Measurements from ENCODE around the gene ZNF598. TPM values are rescaled to one million over a fixed set of nuclear protein-coding genes. Genes with fewer than 3 reads are reported as not detected.

Gene ZNF598
- total and polyA plus RNA-seq, 7 experiments from 2014 or later = 1.9 to 63.2 (median 46.0) TPM

DNA sequence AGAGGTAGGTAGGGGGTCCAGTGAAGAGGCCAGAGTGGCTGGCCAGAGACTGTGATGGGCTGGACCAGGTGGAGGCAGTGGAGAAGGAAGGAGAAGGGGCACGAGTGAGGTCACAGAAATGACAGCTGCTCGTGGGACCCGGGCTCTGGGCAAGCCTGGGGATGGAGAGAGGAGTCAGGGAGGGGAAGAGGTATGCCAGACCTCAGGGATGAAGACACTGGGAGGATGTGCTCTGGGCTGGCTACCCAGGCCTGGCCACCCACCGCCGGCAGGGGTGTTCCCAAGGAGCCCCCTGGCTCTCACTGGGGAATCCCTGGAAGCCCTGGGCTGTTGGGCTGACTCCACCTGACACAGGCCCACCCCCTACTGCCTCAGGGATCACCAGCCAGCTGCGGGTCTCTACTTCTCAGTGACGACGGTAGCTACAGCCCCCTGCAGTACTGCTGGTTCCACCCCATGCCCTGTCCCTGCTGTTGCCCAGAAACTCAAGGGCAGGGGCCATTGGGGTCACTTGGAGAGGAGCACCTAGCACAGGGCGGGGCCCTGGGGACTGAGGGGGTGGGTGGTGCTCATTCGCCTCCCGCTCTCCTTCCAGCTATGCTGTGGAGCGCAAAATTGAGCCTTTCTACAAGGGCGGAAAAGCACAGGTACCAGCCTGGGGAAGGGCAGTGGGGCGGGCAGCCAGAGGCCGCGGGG, 36.0 kb downstream of the ZNF598 start:
- Histone ChIP-seq H3K9me3 (ENCODE audit: control insufficient read depth in 2 of 3, low read length in 3 of 3) (no peaks in the 10 kb centered on the region), H3K4me1 (ENCODE audit: control insufficient read depth in 2 of 2, insufficient read depth in 2 of 2, low read length in 2 of 2) (peaks cover 7 to 18% of the 10 kb centered on the region in 2 donors), H3K27ac (ENCODE audit: low read depth, low read length) (no peak overlapping the region), H3K36me3 (ENCODE audit: control insufficient read depth in 2 of 3, insufficient read depth in 3 of 3, low read length in 3 of 3) (peaks cover 0 to 53% (median 0%) of the 10 kb centered on the region in 3 experiments), H3K27me3 (ENCODE audit: control insufficient read depth in 2 of 2, insufficient read depth in 2 of 2, low read length in 2 of 2) (no peaks in the 10 kb centered on the region), H3K4me3 (ENCODE audit: low read length) (no peak overlapping the region)
- DNase-seq (no peak), ATAC-seq (no peak)
- intact Hi-C loops (cut with micrococcal nuclease) = loop anchor here in 1 of 2 donors (5.0 kb wide), 1 partner anchor 249 kb away; the partner anchor contains the start of gene E4F1
- ChIA-PET CTCF (no interaction called here), POLR2A (interaction anchor here (1.6 kb wide), 1 partner anchor 9 kb away, joined by 6 read pairs; the partner anchor contains the start of gene RPS2)
- Mint-ChIP-seq H3K9me3 (peaks cover 0 to 3% (median 0%) of the 10 kb centered on the region in 11 donors), H3K27ac (no peak overlapping the region), H3K4me3 (peak overlapping the region in 6 of 10 donors; percentile 13 to 95 (median 63)), H3K27me3 (peaks cover 0 to 4% (median 0%) of the 10 kb centered on the region in 5 donors), H3K4me1 (peaks cover 16 to 27% (median 20%) of the 10 kb centered on the region in 7 donors), H3K36me3 (peaks cover 0 to 22% (median 7%) of the 10 kb centered on the region in 5 donors)

DNA sequence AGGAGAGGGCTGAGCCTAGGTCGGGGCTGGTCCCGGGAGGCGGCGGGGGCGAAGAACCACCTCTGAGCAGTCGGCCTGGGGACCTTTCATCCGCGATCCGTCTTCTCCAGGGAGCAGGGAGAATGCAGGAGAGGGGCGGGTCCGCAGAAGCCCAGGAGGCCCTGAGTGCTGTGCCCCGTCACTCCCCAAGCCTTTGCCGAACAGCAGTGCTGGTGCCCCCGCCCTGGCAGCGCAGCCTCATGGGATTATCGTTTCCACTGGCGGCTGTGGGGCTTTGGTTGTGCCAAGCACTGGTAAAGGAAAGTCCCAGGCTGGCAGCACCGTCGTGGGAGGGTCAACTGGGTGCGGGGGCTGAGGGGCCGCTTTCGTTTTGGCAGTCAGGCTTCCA, 37.1 kb downstream of the ZNF598 start:
- POLR2A ChIA-PET = interaction anchor here (1.0 to 3.7 kb wide), 11 partner anchors 10 to 190 kb away, joined by 3 to 38 read pairs (median 8); partner anchors contain the start of genes GFER, NDUFB10, NOXO1 and NUBP2
- H3K4me3 Mint-ChIP-seq = peak overlapping the region; percentile 87 to 98 (median 95)
- Histone ChIP-seq H3K27me3 (ENCODE audit: control insufficient read depth in 2 of 2, insufficient read depth in 2 of 2, low read length in 2 of 2) (no peaks in the 10 kb centered on the region), H3K4me1 (ENCODE audit: control insufficient read depth in 2 of 2, insufficient read depth in 2 of 2, low read length in 2 of 2) (peaks cover 7 to 18% of the 10 kb centered on the region in 2 donors), H3K36me3 (ENCODE audit: control insufficient read depth in 2 of 3, insufficient read depth in 3 of 3, low read length in 3 of 3) (peaks cover 0 to 42% (median 0%) of the 10 kb centered on the region in 3 experiments), H3K9me3 (ENCODE audit: control insufficient read depth in 2 of 3, low read length in 3 of 3) (no peaks in the 10 kb centered on the region), H3K4me3 (ENCODE audit: low read length) (peak overlapping the region; percentile 81), H3K27ac (ENCODE audit: low read depth, low read length) (peak overlapping the region; percentile 89)
- ATAC-seq (no peak), DNase-seq (no peak)
- peaks cover 0 to 20% (median 7%) of the 10 kb centered on the region in 5 donors for H3K36me3 Mint-ChIP-seq
- peaks cover 0 to 4% (median 0%) of the 10 kb centered on the region in 5 donors for H3K27me3 Mint-ChIP-seq
- H3K4me1 Mint-ChIP-seq = peaks cover 16 to 27% (median 20%) of the 10 kb centered on the region in 7 donors
- H3K27ac Mint-ChIP-seq = peak overlapping the region in 6 of 9 donors; percentile 49 to 100 (median 96)
- peaks cover 0 to 3% (median 0%) of the 10 kb centered on the region in 11 donors for H3K9me3 Mint-ChIP-seq
- CTCF ChIA-PET = interaction anchor here (1.3 kb wide), 1 partner anchor 168 kb away, joined by 4 read pairs; no protein-coding TSS in a partner anchor
- intact Hi-C loops (cut with micrococcal nuclease) = loop anchor here (1.0 to 5.0 kb wide), 3 partner anchors 8 to 250 kb away; partner anchors contain the start of genes RPS2 (in 2 of the 2), E4F1 (in 1 of the 2) and MSRB1 (in 1 of the 2)

DNA sequence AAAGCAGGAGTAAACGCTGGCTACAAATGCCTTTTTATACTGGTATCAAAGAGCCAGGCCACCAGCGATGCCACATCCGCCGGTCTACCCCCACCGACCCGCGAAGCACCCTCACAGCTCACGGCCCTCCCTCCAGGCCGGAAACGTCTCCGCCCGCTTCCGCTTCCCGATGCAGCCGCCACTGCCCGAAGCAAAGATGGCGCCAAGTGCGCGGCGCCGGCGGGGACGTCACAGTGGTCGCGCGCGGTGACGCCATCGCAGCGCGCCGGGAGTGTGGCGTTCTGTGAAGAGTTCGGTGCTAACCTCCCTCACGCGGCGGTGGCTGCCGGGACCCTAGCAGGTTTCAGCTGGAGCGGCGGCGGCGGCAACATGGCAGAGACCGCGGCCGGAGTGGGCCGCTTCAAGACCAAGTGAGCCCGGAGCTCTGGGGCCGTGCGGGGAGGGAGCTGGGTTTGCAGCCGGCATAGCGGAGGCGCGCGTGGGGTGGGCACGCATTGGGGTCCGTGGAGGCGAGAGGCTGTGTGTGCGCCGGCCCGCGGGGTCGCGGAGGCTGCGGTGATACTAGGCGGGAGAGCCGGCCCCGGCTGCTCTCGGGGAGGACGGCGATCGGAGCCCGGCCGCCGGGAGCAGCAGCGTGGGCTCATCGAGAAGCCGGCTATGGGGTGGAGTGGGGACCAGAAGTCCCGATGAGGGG, 37.7 kb downstream of the ZNF598 start, which contains the start of gene TBL3:
TSS of gene TBL3 (plus strand) at position 258 of the 694 bp plus-strand sequence. CDS start at position 370, 112 bp downstream.
- POLR2A ChIA-PET = interaction anchor here (0.6 to 3.7 kb wide), 16 partner anchors 9 to 561 kb away, joined by 3 to 38 read pairs (median 6); partner anchors contain the start of genes GFER, MSRB1, NDUFB10 and NOXO1
- CTCF ChIA-PET = interaction anchor here (1.3 kb wide), 1 partner anchor 168 kb away, joined by 4 read pairs; no protein-coding TSS in a partner anchor

DNA sequence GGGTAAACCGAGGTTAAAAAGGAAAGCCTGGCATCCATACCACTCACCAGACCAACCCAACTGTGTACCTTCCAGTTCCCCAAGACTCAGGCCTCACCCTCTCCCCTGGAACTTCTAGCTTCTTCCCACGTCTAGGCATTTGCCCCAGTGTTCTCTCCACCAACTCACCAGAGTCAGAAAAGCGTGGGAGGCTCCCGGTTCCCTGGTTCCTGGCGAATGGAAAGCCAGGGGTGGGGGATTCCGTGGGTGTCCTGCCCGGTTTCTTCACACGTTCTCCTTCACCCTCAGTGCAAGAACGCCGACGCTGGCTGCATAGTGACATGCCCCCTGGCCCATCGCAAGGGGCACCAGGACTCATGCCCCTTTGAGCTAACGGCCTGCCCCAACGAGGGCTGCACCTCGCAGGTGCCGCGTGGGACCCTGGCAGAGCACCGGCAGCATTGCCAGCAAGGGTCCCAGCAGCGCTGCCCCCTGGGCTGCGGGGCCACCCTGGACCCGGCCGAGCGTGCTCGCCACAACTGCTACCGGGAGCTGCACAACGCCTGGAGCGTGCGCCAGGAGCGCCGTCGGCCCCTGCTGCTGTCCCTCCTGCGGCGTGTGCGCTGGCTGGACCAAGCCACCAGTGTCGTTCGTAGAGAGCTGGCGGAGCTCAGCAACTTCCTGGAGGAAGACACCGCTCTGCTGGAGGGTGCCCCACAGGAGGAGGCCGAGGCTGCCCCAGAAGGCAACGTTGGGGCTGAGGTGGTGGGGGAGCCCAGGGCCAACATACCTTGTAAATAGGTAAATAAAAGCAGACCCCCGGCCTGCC, 41.3 kb downstream of the ZNF598 start:
- peak overlapping the region in 3 of 9 donors; percentile 20 to 28 (median 23) for H3K27ac Mint-ChIP-seq
- intact Hi-C loops (cut with micrococcal nuclease) = loop anchor here in 1 of 2 donors (10.0 kb wide), 1 partner anchor 354 kb away; the partner anchor contains the start of genes CRAMP1 and IFT140
- ChIA-PET POLR2A (interaction anchor here (0.6 to 1.9 kb wide), 3 partner anchors 101 to 1314 kb away, joined by 3 to 6 read pairs (median 3); partner anchors contain the start of gene TRAF7), CTCF (no interaction called here)
- H3K36me3 ChIP-seq (ENCODE audit: control insufficient read depth in 2 of 3, insufficient read depth in 3 of 3, low read length in 3 of 3) = peaks cover 0 to 10% (median 3%) of the 10 kb centered on the region in 3 experiments
- no peak for DNase-seq
- peaks cover 28 to 37% (median 33%) of the 10 kb centered on the region in 7 donors for H3K4me1 Mint-ChIP-seq
- no peak overlapping the region for H3K4me3 Mint-ChIP-seq
- H3K36me3 Mint-ChIP-seq = peaks cover 3 to 15% (median 5%) of the 10 kb centered on the region in 5 donors
- ATAC-seq = no peak
- no peak overlapping the region for H3K27ac ChIP-seq (ENCODE audit: low read depth, low read length)
- peaks cover 0 to 3% (median 0%) of the 10 kb centered on the region in 11 donors for H3K9me3 Mint-ChIP-seq
- peaks cover 0 to 4% (median 0%) of the 10 kb centered on the region in 5 donors for H3K27me3 Mint-ChIP-seq
- H3K4me3 ChIP-seq (ENCODE audit: low read length) = no peak overlapping the region
- H3K27me3 ChIP-seq (ENCODE audit: control insufficient read depth in 2 of 2, insufficient read depth in 2 of 2, low read length in 2 of 2) = no peaks in the 10 kb centered on the region
- H3K4me1 ChIP-seq (ENCODE audit: control insufficient read depth in 2 of 2, insufficient read depth in 2 of 2, low read length in 2 of 2) = peaks cover 20 to 33% of the 10 kb centered on the region in 2 donors
- no peaks in the 10 kb centered on the region for H3K9me3 ChIP-seq (ENCODE audit: control insufficient read depth in 2 of 3, low read length in 3 of 3)

More for the DNA sequence above, 37.7 kb downstream of the ZNF598 start, which contains the start of gene TBL3:
- Mint-ChIP-seq H3K27ac (peak within 1 kb of the TSS; percentile 93 to 100 (median 98)), H3K36me3 (peaks cover 0 to 18% (median 7%) of the 10 kb centered on the region in 5 donors), H3K4me3 (peak within 1 kb of the TSS; percentile 87 to 98 (median 95)), H3K9me3 (peaks cover 0 to 3% (median 0%) of the 10 kb centered on the region in 11 donors), H3K27me3 (peaks cover 0 to 4% (median 0%) of the 10 kb centered on the region in 5 donors), H3K4me1 (peaks cover 16 to 27% (median 20%) of the 10 kb centered on the region in 7 donors)
- peak within 1 kb of the TSS; percentile 89 for H3K27ac ChIP-seq (ENCODE audit: low read depth, low read length)
- no peaks in the 10 kb centered on the region for H3K9me3 ChIP-seq (ENCODE audit: control insufficient read depth in 2 of 3, low read length in 3 of 3)
- no peaks in the 10 kb centered on the region for H3K27me3 ChIP-seq (ENCODE audit: control insufficient read depth in 2 of 2, insufficient read depth in 2 of 2, low read length in 2 of 2)
- peaks cover 0 to 36% (median 0%) of the 10 kb centered on the region in 3 experiments for H3K36me3 ChIP-seq (ENCODE audit: control insufficient read depth in 2 of 3, insufficient read depth in 3 of 3, low read length in 3 of 3)
- DNase-seq = peak; percentile 95 to 99 (median 98)
- H3K4me1 ChIP-seq (ENCODE audit: control insufficient read depth in 2 of 2, insufficient read depth in 2 of 2, low read length in 2 of 2) = peaks cover 7 to 18% of the 10 kb centered on the region in 2 donors
- ATAC-seq = peak; percentile 97
- intact Hi-C loops (cut with micrococcal nuclease) = loop anchor here (1.0 to 5.0 kb wide), 5 partner anchors 8 to 250 kb away; partner anchors contain the start of genes MSRB1 (in 2 of the 2), RPS2 (in 2 of the 2), E4F1 (in 1 of the 2) and NDUFB10 (in 1 of the 2)
- H3K4me3 ChIP-seq (ENCODE audit: low read length) = peak within 1 kb of the TSS; percentile 81

DNA sequence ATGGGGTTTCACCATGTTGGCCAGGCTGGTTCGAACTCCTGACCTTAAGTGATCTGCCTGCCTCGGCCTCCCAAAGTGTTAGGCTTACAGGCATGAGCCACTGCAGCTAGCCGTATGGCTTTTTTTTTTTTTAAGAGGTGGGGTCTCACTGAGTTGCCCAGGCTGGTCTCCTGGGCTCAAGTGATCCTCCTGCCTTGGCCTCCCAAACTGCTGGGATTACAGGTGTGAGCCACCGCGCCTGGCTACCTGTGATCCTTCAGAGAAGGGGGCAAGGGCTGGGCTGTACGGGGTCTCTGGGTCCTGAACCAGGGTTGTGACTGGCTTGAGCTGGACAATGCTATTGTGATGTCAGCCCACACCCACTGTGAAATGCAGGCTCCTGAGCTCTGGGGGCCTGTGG, 43.2 kb downstream of the ZNF598 start, which contains the start of gene RNF151:
TSS of gene RNF151 (plus strand) at position 397 of the 400 bp plus-strand sequence. CDS start 26 bp downstream, outside the sequence.
- peaks cover 17 to 42% (median 26%) of the 10 kb centered on the region in 7 donors for H3K4me1 Mint-ChIP-seq
- Histone ChIP-seq H3K27ac (ENCODE audit: low read depth, low read length) (peak within 1 kb of the TSS; percentile 100), H3K36me3 (ENCODE audit: control insufficient read depth in 2 of 3, insufficient read depth in 3 of 3, low read length in 3 of 3) (peaks cover 8 to 22% (median 10%) of the 10 kb centered on the region in 3 experiments), H3K4me3 (ENCODE audit: low read length) (peak within 1 kb of the TSS; percentile 81), H3K27me3 (ENCODE audit: control insufficient read depth in 2 of 2, insufficient read depth in 2 of 2, low read length in 2 of 2) (no peaks in the 10 kb centered on the region), H3K9me3 (ENCODE audit: control insufficient read depth in 2 of 3, low read length in 3 of 3) (no peaks in the 10 kb centered on the region), H3K4me1 (ENCODE audit: control insufficient read depth in 2 of 2, insufficient read depth in 2 of 2, low read length in 2 of 2) (peaks cover 23 to 24% of the 10 kb centered on the region in 2 donors)
- ATAC-seq = no peak
- H3K27ac Mint-ChIP-seq = peak within 1 kb of the TSS in 8 of 9 donors; percentile 96 to 98 (median 97)
- H3K4me3 Mint-ChIP-seq = peak within 1 kb of the TSS; percentile 89 to 97 (median 94)
- peaks cover 3 to 17% (median 5%) of the 10 kb centered on the region in 5 donors for H3K36me3 Mint-ChIP-seq
- CTCF ChIA-PET = interaction anchor here (0.8 to 1.2 kb wide), 3 partner anchors 22 to 189 kb away, joined by 3 to 4 read pairs (median 3); partner anchors contain the start of gene TRAF7
- no peaks in the 10 kb centered on the region for H3K27me3 Mint-ChIP-seq
- POLR2A ChIA-PET = interaction anchor here (0.7 to 3.5 kb wide), 7 partner anchors 24 to 442 kb away, joined by 3 to 52 read pairs (median 17); partner anchors contain the start of genes MSRB1, NUBP2, SPSB3 and SYNGR3
- intact Hi-C loops (cut with micrococcal nuclease) = loop anchor here in 1 of 2 donors (10.0 kb wide), 1 partner anchor 352 kb away; the partner anchor contains the start of genes CRAMP1 and IFT140
- no peaks in the 10 kb centered on the region for H3K9me3 Mint-ChIP-seq
- no peak for DNase-seq

Data from naive thymus-derived CD4-positive, alpha-beta T cell (primary cell).